Calu3 (cell line): ENCODE results near the gene TEPSIN. TPM values are rescaled to one million over a fixed set of nuclear protein-coding genes. Genes with fewer than 3 reads are reported as not detected.

Experiments
- BruUV-seq: library from RNA; stranded (reverse); fragments of 400-500 nt; replicated peaks from 2 replicates; lab custom pipeline; 2021; lab: Mats Ljungman, UMichigan
- CTCF ChIA-PET: fragments of 300-600 bp; sonication (Branson Sonifier 250); formaldehyde crosslinking; loops from one replicate; lab custom pipeline; 2022; ENCODE audit warnings: antibody characterized with exemption; lab: Charles Lee
- DNase-seq: peaks from one replicate; pipeline ENCODE4 v3.0.0; 2022
- H3K27ac Mint-ChIP-seq: one replicate; pipeline ENCODE4 v1.8.0; 2022; ENCODE audit warnings: mixed read lengths; ENCODE audit not compliant: unreplicated experiment
- H3K27me3 Mint-ChIP-seq: one replicate; pipeline ENCODE4 v1.8.0; 2022; ENCODE audit warnings: mixed read lengths; ENCODE audit not compliant: unreplicated experiment
- H3K36me3 Mint-ChIP-seq: one replicate; pipeline ENCODE4 v1.8.0; 2022; ENCODE audit warnings: mild to moderate bottlenecking, moderate library complexity, mixed read lengths; ENCODE audit not compliant: insufficient read depth, unreplicated experiment
- H3K4me1 Mint-ChIP-seq: one replicate; pipeline ENCODE4 v1.8.0; 2022; ENCODE audit warnings: mild to moderate bottlenecking, low read depth, mixed read lengths; ENCODE audit not compliant: unreplicated experiment
- H3K4me3 Mint-ChIP-seq: one replicate; pipeline ENCODE4 v1.8.0; 2022; ENCODE audit warnings: mild to moderate bottlenecking, low read depth, moderate library complexity, mixed read lengths; ENCODE audit not compliant: unreplicated experiment
- H3K9me3 Mint-ChIP-seq: one replicate; pipeline ENCODE4 v1.8.0; 2022; ENCODE audit warnings: low read depth, mixed read lengths; ENCODE audit not compliant: unreplicated experiment
- intact Hi-C: fragments of 100-400 bp; cut with micrococcal nuclease; formaldehyde crosslinking; loops from one replicate; pipeline ENCODE4 v1.10.0; 2022; ENCODE audit not compliant: unreplicated experiment
- total RNA-seq: library from RNA; stranded (reverse); gene quantifications from 2 replicates; pipeline ENCODE4 v1.2.3, GENCODE V29; 2022
- TF ChIP-seq, protein P1 (sequence below): fragments of 200-600 bp; IDR thresholded peaks from one replicate; pipeline ENCODE4 v1.8.0; 2022; ENCODE audit warnings: antibody characterized with exemption; ENCODE audit not compliant: unreplicated experiment

Gene TEPSIN
- total RNA-seq, 1 experiment from 2014 or later = 37.0 TPM

DNA sequence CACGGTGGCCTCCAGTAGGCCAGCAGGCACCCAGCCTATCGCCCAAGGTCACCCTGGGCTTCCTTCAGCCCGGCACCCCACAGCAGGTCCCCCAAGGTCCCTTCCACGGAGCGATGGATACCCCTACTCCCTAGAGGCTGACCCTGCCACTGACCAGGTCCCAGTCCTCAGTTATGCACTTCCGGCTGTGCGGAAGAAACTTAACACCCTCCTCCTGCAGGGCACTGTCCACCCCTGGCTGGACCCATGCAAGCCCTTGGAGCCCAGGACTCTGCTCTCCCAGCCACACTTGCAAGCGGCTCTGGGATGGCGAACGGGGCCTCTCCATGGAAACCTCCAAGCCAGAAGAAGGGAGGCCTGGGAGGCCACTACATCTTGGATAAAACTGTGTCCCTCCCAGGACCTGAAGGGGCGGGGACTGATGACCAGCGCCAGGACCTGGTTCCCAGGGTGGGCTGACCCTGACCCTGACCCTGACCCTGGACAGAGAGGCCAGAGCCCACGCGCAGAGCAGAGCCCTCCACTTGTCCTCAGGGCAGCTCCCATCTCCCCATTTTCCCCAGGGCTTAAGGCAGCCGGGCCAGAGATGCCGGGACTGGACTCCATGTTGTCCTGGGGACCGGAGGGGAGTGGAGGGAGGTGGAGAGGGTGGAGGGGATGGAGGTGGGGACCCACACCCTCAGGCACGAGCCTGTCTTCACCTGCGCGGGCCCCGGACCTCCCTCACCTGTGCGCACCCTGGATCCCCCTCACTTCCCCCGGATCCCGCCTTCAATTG, 16.8 kb downstream of the TEPSIN start:
- H3K27me3 Mint-ChIP-seq = no peaks in the 10 kb centered on the region
- H3K4me1 Mint-ChIP-seq = peaks cover 15% of the 10 kb centered on the region
- no TSS peak for BruUV-seq
- intact Hi-C loops = no loop called here
- H3K27ac Mint-ChIP-seq = no peak overlapping the region
- peaks cover 29% of the 10 kb centered on the region for H3K36me3 Mint-ChIP-seq
- no peaks in the 10 kb centered on the region for H3K9me3 Mint-ChIP-seq
- TF ChIP-seq, protein P1, sequence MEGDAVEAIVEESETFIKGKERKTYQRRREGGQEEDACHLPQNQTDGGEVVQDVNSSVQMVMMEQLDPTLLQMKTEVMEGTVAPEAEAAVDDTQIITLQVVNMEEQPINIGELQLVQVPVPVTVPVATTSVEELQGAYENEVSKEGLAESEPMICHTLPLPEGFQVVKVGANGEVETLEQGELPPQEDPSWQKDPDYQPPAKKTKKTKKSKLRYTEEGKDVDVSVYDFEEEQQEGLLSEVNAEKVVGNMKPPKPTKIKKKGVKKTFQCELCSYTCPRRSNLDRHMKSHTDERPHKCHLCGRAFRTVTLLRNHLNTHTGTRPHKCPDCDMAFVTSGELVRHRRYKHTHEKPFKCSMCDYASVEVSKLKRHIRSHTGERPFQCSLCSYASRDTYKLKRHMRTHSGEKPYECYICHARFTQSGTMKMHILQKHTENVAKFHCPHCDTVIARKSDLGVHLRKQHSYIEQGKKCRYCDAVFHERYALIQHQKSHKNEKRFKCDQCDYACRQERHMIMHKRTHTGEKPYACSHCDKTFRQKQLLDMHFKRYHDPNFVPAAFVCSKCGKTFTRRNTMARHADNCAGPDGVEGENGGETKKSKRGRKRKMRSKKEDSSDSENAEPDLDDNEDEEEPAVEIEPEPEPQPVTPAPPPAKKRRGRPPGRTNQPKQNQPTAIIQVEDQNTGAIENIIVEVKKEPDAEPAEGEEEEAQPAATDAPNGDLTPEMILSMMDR = no peak
- no peak for DNase-seq
- peak overlapping the region; percentile 71 for H3K4me3 Mint-ChIP-seq
- CTCF ChIA-PET = interaction anchor here (1.0 to 1.2 kb wide), 2 partner anchors 32 to 199 kb away, joined by 3 to 4 read pairs; no protein-coding TSS in a partner anchor

GRCh38 chr17:81221371-81221841, 17.4 kb downstream of the TEPSIN start:
- H3K27ac Mint-ChIP-seq = no peak overlapping the region
- H3K36me3 Mint-ChIP-seq = peaks cover 29% of the 10 kb centered on the region
- H3K4me3 Mint-ChIP-seq = peak overlapping the region; percentile 71
- H3K9me3 Mint-ChIP-seq = no peaks in the 10 kb centered on the region
- H3K4me1 Mint-ChIP-seq = peaks cover 15% of the 10 kb centered on the region
- BruUV-seq = no TSS peak
- CTCF ChIA-PET = no interaction called here
- TF ChIP-seq, protein P1 = no peak
- H3K27me3 Mint-ChIP-seq = no peaks in the 10 kb centered on the region
- no peak for DNase-seq
- intact Hi-C loops = no loop called here

DNA sequence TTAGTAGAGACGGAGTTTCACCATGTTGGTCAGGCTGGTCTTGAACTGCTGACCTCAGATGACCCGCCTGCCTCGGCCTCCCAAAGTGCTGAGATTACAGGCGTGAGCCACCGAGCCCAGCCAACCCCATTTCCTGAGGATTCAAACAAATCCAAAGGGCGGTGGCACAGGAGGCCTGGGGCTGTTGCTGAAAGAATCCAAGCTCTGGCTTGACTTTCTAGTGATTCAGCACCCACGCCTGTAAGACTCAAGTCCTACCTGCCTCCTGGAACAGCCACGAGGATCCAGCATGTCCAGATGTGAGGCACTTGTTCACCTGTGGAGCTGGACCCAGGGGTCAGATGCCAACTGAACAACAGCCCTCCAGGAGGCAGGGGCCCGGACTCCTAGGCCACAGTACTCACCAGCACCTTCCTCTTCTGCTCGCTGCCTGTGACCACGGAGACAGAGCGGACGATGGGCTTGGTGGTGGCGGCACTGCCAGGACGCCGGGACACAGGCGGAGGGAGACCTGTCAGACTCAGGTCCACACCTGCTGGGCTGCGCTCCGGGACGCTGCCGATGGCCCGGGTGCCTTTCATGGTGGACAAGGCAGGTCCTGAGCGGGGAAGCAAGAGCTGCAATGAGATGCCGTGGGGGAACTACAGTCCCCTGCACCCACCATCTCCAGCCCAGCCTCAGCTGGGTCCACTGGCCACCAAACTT, 19.2 kb downstream of the TEPSIN start:
- no peak overlapping the region for H3K27ac Mint-ChIP-seq
- H3K36me3 Mint-ChIP-seq = peaks cover 29% of the 10 kb centered on the region
- DNase-seq = no peak
- H3K9me3 Mint-ChIP-seq = no peaks in the 10 kb centered on the region
- H3K4me3 Mint-ChIP-seq = no peak overlapping the region
- CTCF ChIA-PET = no interaction called here
- BruUV-seq = no TSS peak
- intact Hi-C loops = no loop called here
- TF ChIP-seq, protein P1 = no peak
- H3K27me3 Mint-ChIP-seq = no peaks in the 10 kb centered on the region
- H3K4me1 Mint-ChIP-seq = peaks cover 15% of the 10 kb centered on the region

- CTCF ChIA-PET = no interaction called here
- Mint-ChIP-seq H3K4me1 (peaks cover 15% of the 10 kb centered on the region), H3K4me3 (no peak overlapping the region), H3K36me3 (peaks cover 29% of the 10 kb centered on the region), H3K9me3 (no peaks in the 10 kb centered on the region), H3K27ac (no peak overlapping the region), H3K27me3 (no peaks in the 10 kb centered on the region)
- no TSS peak for BruUV-seq
- no peak for DNase-seq
- TF ChIP-seq, protein P1 = no peak
- intact Hi-C loops = no loop called here
Measured at GRCh38 chr17:81218991-81219390, 19.9 kb downstream of the TEPSIN start.
